Nephron (organoid): Measurements from ENCODE around the gene RAB40AL.
"Not testable (repeated sequence)": the region's sequence is repeated elsewhere in the genome, so short reads cannot be mapped to it uniquely, and the experiment has no call there.

Experiments
- H3K27ac Mint-ChIP-seq, 3 experiments: 2 replicates each; pipeline ENCODE4 v1.8.0; 2020; ENCODE audit warnings: mixed read lengths in 3 of 3, mild to moderate bottlenecking in 2 of 3, moderate library complexity in 1 of 3
- H3K27me3 Mint-ChIP-seq: 2 replicates; pipeline ENCODE4 v1.8.0; 2021; ENCODE audit warnings: low read depth, mild to moderate bottlenecking, moderate library complexity, mixed read lengths
- H3K36me3 Mint-ChIP-seq: 2 replicates; pipeline ENCODE4 v1.8.0; 2020; ENCODE audit warnings: low read depth, mixed read lengths
- H3K4me1 Mint-ChIP-seq: 2 replicates; pipeline ENCODE4 v1.8.0; 2020; ENCODE audit warnings: mixed read lengths
- H3K4me3 Mint-ChIP-seq, 3 experiments: 2 replicates each; pipeline ENCODE4 v1.8.0; 2020; ENCODE audit warnings: mild to moderate bottlenecking in 3 of 3, mixed read lengths in 3 of 3, moderate library complexity in 2 of 3
- H3K9me3 Mint-ChIP-seq: 2 replicates; pipeline ENCODE4 v1.8.0; 2020; ENCODE audit warnings: mixed read lengths
- CTCF ChIP-seq, 3 experiments: fragments of 200-600 bp; sonication (generic); IDR thresholded peaks; one replicate each; pipeline ENCODE4 v1.5.0; 2021; ENCODE audit warnings: antibody characterized with exemption in 3 of 3; ENCODE audit not compliant: unreplicated experiment in 3 of 3

The RAB40AL gene

GRCh38 chrX:102936972-102937371, at the start of gene RAB40AL:
Gene RAB40AL (plus strand): TSS chrX:102937272. CDS start chrX:102937319, 47 bp downstream.
- not testable (repeated sequence) for H3K4me3 Mint-ChIP-seq

GRCh38 chrX:102887687-102888086, 49.4 kb upstream of the RAB40AL start:
- H3K4me3 Mint-ChIP-seq: no peak overlapping the region

More at GRCh38 chrX:102936972-102937371, at the start of gene RAB40AL:
- not testable (repeated sequence) for H3K4me1 Mint-ChIP-seq, H3K9me3 Mint-ChIP-seq, H3K27me3 Mint-ChIP-seq, H3K27ac Mint-ChIP-seq, H3K36me3 Mint-ChIP-seq

GRCh38 chrX:102892103-102892502, 45.0 kb upstream of the RAB40AL start:
- no peak overlapping the region for H3K4me3 Mint-ChIP-seq
- no peaks in the 10 kb centered on the region for H3K27me3 Mint-ChIP-seq
- H3K27ac Mint-ChIP-seq: no peak overlapping the region
- H3K9me3 Mint-ChIP-seq: peaks cover 2% of the 10 kb centered on the region
- TF ChIP-seq CTCF (IDR thresholded peaks at IDR 0.05; ENCODE audit: unreplicated experiment in 3 of 3): no peak
- no peaks in the 10 kb centered on the region for H3K4me1 Mint-ChIP-seq
- H3K36me3 Mint-ChIP-seq: peaks cover 13% of the 10 kb centered on the region

More at GRCh38 chrX:102887687-102888086, 49.4 kb upstream of the RAB40AL start:
- Mint-ChIP-seq H3K4me1 (no peaks in the 10 kb centered on the region), H3K36me3 (peaks cover 27% of the 10 kb centered on the region), H3K27ac (no peak overlapping the region), H3K27me3 (no peaks in the 10 kb centered on the region), H3K9me3 (peaks cover 2% of the 10 kb centered on the region)
- TF ChIP-seq CTCF (IDR thresholded peaks at IDR 0.05; ENCODE audit: unreplicated experiment in 3 of 3): no peak

GRCh38 chrX:102899940-102900916, 36.8 kb upstream of the RAB40AL start:
- Mint-ChIP-seq H3K4me3 (no peak overlapping the region), H3K4me1 (no peaks in the 10 kb centered on the region), H3K27ac (no peak overlapping the region), H3K36me3 (peaks cover 8% of the 10 kb centered on the region), H3K9me3 (no peaks in the 10 kb centered on the region), H3K27me3 (no peaks in the 10 kb centered on the region)
- peak; percentile 42 to 60 (median 46) for TF ChIP-seq CTCF (IDR thresholded peaks at IDR 0.05; ENCODE audit: unreplicated experiment in 3 of 3)

- H3K36me3 Mint-ChIP-seq: peaks cover 25% of the 10 kb centered on the region
- peaks cover 3% of the 10 kb centered on the region for H3K9me3 Mint-ChIP-seq
- H3K4me1 Mint-ChIP-seq: no peaks in the 10 kb centered on the region
- H3K4me3 Mint-ChIP-seq: no peak overlapping the region
- H3K27ac Mint-ChIP-seq: no peak overlapping the region
- TF ChIP-seq CTCF (IDR thresholded peaks at IDR 0.05; ENCODE audit: unreplicated experiment in 3 of 3): no peak
- H3K27me3 Mint-ChIP-seq: no peaks in the 10 kb centered on the region
Measured at GRCh38 chrX:102902355-102902754, 34.7 kb upstream of the RAB40AL start.

- peaks cover 2% of the 10 kb centered on the region for H3K9me3 Mint-ChIP-seq
- no peaks in the 10 kb centered on the region for H3K27me3 Mint-ChIP-seq
- no peak overlapping the region for H3K4me3 Mint-ChIP-seq
- TF ChIP-seq CTCF (IDR thresholded peaks at IDR 0.05; ENCODE audit: unreplicated experiment in 3 of 3): no peak
- H3K36me3 Mint-ChIP-seq: no peaks in the 10 kb centered on the region
- no peak overlapping the region for H3K27ac Mint-ChIP-seq
- no peaks in the 10 kb centered on the region for H3K4me1 Mint-ChIP-seq
Measured at GRCh38 chrX:102930990-102931756, 5.9 kb upstream of the RAB40AL start.
